ENCODE data around the gene MT2A. TPM values are rescaled to one million over a fixed set of nuclear protein-coding genes. Genes with fewer than 3 reads are reported as not detected.

The MT2A gene
- total RNA-seq, 1 donor: 21.2 TPM

- peak; percentile 60 for DNase-seq (ENCODE audit: low read depth)
- peak; percentile 77 for TF ChIP-seq CTCF (IDR thresholded peaks at IDR 0.05; ENCODE audit: insufficient read depth, low read depth, low read length)
- H3K4me3 ChIP-seq (ENCODE audit: low read depth, low read length): no peak overlapping the region
Measured at GRCh38 chr16:56600398-56600999, 7.9 kb upstream of the MT2A start.

GRCh38 chr16:56601325-56601724, 7.1 kb upstream of the MT2A start:
- TF ChIP-seq CTCF (IDR thresholded peaks at IDR 0.05; ENCODE audit: insufficient read depth, low read depth, low read length): no peak
- DNase-seq (ENCODE audit: low read depth): no peak

GRCh38 chr16:56603589-56603988, 4.8 kb upstream of the MT2A start:
- peak; percentile 53 for TF ChIP-seq CTCF (IDR thresholded peaks at IDR 0.05; ENCODE audit: insufficient read depth, low read depth, low read length)
- H3K4me3 ChIP-seq (ENCODE audit: low read depth, low read length): no peak overlapping the region
- DNase-seq (ENCODE audit: low read depth): peak; percentile 52

More at GRCh38 chr16:56601325-56601724, 7.1 kb upstream of the MT2A start:
- no peak overlapping the region for H3K4me3 ChIP-seq (ENCODE audit: low read depth, low read length)

GRCh38 chr16:56604966-56605365, 3.4 kb upstream of the MT2A start:
- DNase-seq (ENCODE audit: low read depth): no peak
- no peak for TF ChIP-seq CTCF (IDR thresholded peaks at IDR 0.05; ENCODE audit: insufficient read depth, low read depth, low read length)
- H3K4me3 ChIP-seq (ENCODE audit: low read depth, low read length): no peak overlapping the region

- H3K4me3 ChIP-seq (ENCODE audit: low read depth, low read length): no peak overlapping the region
- DNase-seq (ENCODE audit: low read depth): no peak
- no peak for TF ChIP-seq CTCF (IDR thresholded peaks at IDR 0.05; ENCODE audit: insufficient read depth, low read depth, low read length)
Measured at GRCh38 chr16:56605475-56605874, 2.9 kb upstream of the MT2A start.

- no peak overlapping the region for H3K4me3 ChIP-seq (ENCODE audit: low read depth, low read length)
- no peak for DNase-seq (ENCODE audit: low read depth)
- TF ChIP-seq CTCF (IDR thresholded peaks at IDR 0.05; ENCODE audit: insufficient read depth, low read depth, low read length): no peak
Measured at GRCh38 chr16:56606071-56606475, 2.3 kb upstream of the MT2A start.
